T-helper 2 cell (primary cell): Measurements from ENCODE around the gene ZNF154.
"Not testable (repeated sequence)": the region's sequence is repeated elsewhere in the genome, so short reads cannot be mapped to it uniquely, and the experiment has no call there.

Experiments
- DNase-seq, 5 experiments: peaks; one replicate each; pipeline versions ENCODE4 v3.0.0 to v3.0.0-alpha.2; 2012 to 2022
- total RNA-seq, 2 donors: gene quantifications; one replicate each; lab custom pipeline; 2026; lab: John Stamatoyannopoulos, UW

Gene ZNF154
- total RNA-seq: 8.4 to 9.0 reads per million in 2 donors

DNA sequence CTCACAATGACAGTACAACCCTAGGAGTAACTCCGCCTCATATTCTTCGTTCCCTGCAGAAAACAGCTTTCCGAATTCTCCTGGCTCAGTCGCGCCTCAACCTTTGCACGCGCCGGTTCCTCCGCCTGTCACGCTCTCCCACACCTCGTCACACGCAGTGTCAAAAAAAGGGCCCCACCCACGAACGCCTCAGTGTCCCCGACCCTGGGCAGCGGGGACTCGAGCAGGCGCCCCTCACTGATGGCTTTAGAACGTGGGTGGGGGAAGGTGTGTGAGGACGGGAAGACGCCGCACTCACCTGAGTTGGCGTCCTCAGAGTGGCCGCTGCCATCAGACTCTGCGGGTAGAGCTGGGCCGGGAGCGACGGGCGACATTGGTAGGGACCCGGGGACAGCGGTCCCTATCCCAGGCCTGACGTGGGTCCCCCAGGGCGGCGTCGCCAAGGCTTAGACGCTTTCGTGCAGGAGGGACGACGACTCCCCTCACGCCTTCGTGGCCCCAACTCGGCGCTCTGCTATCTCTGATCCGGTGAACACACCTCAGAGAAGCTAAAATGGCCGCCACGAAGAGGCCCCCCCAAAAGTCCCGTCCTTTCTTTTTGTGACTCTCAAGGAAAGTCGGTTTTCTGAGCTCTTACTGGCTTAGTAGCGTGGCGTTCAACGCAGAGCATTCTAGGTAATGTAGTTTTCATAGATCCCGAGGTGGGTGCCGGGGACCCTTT lies at the start of gene ZNF154:
Gene ZNF154, minus strand, starts transcription at position 564 of the 721 bp plus-strand sequence. Its CDS starts 233 bp downstream, at position 331.
- peak in 3 of 5 experiments; percentile 8 to 70 (median 29) for DNase-seq

DNA sequence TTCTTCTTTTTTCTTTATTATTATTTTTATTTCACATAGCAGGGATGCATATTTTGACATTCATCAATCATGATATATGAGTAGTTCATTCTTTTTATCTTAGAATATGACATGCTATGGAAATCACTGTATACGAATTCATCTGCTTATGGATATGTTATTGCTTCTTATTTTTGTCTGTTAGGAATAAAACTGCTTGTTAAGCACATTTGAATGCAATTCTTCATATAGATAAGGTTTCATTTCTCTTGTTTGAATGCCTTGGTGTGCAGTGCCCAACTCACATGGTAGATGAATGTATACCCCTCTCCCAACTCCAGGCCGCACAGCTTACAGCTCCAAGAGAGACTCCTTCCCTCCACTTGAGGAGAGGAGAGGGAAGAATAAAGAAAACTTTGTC lies 48.9 kb upstream of the ZNF154 start:
- DNase-seq: no peak

DNA sequence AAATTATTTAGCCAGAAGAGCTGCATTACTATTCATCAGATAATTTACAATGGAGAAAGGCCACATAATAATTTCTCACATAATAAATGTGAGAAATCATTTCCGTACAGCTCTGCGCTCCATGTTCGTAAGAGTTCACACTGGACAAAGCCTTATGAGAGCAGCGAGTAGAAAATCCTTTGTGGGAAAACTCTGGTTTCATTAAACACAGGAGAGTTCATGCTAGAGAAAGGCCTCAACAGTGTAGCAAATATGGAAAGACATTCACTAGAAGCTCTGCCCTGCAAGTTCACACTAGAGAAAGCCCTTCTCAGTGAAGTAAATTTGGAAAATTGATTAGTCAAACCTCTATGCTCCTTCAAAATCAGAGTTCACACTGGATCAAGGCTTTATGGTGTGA lies 46.0 kb upstream of the ZNF154 start:
- no peak for DNase-seq

DNA sequence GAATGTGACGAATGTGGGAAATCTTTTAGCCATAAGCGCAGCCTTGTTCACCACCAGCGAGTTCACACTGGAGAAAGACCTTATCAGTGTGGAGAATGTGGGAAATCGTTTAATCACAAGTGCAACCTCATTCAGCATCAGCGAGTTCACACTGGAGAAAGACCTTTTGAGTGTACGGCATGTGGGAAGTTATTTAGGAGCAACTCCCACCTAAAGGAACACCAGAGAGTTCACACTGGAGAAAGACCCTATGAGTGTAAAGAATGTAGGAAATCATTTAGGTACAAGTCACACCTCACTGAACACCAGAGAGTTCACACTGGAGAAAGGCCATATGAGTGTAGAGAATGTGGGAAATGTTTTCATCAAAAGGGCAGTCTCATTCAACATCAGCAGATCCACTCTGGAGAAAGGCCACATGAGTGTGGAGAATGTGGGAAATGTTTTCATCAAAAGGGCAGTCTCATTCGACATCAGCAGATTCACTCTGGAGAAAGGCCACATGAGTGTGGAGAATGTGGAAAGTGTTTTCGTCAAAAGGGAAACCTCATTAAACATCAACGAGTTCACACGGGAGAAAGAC lies 45.2 kb upstream of the ZNF154 start:
- no peak for DNase-seq

DNA sequence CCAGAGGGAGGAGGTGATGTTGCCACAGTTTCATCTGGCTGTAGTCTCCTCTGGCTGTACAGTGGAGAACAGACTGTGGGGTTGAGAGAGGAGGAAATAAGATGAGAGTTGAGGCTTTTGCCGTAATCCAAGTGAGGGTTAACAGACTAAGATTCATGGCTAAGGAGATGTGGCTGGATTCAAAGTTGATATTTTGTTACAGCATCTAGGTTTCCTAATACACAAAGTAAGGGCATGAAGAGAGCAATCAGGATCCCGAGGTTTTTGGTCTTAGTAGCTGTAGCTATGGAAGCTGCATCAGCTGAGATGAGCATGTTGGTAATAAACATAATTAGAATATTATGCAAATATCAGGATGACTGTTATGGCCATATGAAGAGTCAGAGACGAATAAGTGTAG lies 39.0 kb upstream of the ZNF154 start:
- DNase-seq: no peak

DNA sequence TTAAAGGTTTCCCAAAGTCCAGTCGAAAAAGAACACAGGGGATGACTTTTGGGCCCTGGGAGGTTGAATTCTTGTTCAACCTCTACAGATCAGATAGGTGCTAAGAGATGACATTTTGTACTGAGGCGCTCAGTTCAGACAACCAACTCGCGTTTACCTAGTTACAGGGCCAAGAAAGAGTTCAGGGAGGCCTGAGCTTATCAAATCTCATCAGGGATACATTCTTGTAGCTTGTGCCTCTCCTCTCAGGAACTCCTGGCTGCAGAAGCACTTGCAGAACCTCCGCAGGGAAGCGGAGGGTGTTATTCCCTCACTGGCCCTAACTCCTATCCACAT lies 38.4 kb upstream of the ZNF154 start:
- no peak for DNase-seq

DNA sequence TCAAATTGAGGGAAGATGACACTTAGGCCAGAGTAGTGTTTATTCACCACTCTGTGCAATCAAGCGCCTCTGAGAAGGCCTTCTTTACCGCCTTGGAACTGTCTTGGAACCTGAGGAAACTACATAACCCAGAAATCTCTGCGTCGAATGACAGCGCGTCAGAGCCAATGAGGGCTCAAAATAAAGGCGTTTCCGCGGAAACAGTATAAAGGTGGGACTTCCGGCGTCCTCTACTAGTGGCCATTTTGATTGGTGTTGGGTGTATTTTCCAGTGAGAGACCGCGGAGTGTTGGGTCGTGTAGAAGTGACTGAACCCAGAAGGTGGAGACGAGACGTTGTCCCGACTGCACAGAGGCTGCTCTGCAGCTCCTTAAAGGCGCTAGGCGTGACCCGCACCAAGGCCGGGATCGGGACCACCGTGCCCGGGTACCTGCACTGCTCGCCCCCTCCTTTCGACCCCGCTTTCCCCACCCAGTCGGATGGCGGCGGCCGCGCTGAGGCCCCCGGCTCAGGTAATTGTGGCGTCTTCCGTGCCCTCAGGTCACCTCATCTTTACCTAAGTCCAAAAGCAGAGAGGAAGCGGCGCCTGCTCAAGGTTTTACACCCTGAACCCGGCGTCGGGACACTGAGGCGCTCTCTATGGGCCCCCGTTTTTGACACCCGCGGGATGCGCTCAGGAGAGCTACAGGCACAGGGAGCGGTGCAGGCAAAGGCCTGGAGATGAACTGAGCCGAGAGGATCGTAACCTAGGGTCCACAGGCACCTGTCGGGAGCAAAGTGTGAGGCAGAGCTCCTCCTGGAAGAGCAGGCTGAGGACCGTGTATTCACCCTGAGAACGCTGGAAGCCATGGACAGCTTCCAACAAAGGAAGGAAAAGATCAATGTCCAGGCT lies 37.8 kb upstream of the ZNF154 start, which contains the start of gene ZNF776:
Gene ZNF776, plus strand, starts transcription at position 236 of the 892 bp plus-strand sequence. Its CDS starts 244 bp downstream, at position 480.
- DNase-seq: peak; percentile 26 to 96 (median 69)

DNA sequence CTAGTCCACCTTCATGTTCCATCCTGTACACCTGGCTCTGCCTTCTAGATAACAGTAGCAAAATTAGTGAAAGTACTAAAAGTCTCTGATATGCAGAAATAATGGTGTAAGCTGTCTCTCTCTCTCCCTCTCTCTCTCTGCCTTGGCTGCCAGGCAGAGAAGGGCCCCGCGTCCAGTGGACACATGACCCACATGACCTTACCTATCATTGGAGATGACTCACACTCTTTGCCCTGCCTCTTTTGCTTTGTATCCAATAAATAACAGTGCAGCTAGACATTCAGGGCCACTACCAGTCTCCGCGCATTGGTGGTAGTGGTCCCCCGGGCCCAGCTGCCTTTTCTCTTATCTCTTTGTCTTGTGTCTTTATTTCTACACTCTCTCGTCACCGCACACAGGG lies 29.8 kb upstream of the ZNF154 start:
- not testable (repeated sequence) for DNase-seq

DNA sequence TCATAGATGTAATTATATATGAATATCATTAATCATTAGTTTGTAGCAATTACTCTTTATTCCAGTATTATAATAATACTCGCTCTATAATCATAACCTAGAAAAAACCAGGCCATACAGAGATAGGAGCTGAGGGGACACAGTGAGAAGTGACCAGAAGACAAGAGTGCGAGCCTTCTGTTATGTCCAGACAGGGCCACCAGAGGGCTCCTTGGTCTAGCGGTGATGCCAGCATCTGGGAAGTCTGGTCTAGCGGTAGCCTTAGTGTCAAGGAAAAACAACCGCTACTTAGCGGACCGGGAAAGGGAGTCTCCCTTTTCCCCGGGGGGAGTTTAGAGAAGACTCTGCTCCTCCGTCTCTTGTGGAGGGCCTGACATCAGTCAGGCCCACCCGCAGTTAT lies 29.3 kb upstream of the ZNF154 start:
- DNase-seq: peak in 1 of 5 experiments; percentile 13

DNA sequence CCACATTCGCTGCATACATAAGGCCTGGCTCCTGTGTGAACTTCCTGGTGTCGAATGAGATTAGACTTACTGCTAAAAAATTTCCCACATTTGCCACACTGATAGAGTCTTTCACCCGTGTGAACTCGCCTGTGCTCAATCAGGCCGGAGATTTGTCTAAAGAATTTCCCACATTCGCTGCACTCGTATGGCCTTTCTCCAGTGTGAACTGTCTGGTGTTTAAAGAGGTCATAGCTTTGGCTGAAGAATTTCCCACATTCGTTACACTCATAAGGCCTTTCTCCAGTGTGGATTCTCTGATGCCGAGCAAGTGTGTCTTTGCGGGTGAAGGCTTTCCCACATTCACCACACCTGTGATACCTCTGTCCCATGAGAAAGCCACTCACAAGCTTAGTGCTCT lies 11.9 kb upstream of the ZNF154 start:
- peak in 1 of 5 experiments; percentile 27 for DNase-seq

DNA sequence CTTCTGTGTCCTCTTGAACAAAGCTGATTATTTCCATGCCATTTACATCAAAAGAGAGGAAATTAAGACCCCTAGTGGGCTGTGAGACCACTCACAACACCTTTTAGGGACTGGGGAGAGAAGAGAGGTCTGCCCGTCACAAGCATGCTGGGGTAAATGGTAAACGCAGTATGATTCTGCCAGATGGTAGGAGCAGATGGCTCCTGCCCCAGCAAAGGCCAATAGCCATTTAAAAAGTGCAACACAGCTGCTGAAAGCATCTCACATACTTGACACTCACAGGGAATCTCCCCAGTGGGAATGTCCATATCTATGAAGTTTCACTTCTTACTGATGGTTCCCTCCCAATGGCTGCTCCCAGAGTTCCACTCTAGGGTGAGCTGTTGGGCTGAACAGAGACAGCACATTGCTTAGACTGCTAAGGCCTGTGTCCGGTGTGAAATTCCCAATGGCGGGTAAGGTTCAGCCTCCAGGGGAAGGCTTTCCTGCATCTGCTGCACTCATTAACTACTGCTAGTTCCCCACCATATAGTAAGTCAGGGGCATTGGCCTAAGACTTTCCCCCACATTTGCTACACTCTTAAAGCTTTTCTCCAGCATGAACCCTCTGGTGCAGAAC lies 11.0 kb upstream of the ZNF154 start:
- no peak for DNase-seq

DNA sequence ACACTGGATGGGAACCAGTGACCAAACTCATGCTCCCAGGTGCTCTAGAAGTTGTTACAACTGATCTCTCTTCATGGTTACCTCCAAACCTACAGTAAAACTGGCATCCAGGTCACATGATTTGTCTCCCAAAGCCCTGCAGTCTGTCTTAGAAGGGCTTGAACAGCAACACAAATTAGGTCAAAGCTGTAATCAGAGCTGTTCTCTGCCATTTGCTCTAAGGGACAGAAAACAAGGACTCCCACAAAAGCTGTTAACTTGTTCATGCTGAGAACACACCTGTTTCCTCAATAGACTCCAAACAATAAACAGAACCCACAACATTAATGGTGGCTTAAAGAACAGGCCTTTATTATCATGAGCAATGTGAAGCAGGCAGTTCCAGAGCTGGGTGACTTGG lies 10.4 kb upstream of the ZNF154 start:
- DNase-seq: no peak

DNA sequence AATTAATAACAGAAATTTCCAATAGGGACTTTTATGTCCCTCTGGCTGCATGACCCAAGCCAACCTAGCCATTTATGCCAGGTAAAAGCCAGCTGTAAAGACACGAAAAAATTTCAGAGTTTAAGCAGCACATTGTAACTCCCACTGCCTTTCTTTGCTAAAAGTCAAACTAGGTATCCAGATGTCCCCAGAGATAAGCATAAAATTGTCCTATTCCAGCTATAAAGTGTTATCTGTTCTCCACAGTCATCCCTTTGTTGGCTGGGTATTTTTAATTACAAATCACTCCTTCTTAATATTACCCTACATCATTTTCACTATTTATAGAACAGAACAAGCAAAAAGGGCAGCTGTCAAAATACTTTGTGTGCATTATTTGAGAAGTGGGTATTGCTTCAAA lies 3.2 kb upstream of the ZNF154 start:
- no peak for DNase-seq

DNA sequence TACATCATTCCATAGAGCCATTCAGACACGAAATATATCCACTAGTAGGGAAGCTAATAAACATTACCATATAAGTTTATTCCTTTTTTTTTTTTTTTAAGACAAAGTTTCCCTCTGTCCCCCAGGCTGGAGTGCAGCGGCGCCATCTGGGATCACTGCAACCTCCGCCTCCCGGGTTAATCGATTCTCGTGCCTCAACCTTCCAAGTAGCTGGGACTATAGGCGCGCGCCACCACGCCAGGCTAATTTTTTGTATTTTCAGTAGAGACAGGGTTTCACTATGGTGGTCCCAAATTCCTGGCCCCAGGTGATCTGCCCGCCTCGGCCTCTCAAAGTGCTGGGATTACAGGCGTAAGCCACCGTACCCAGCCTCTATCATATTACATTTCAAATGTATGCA lies 612 bp upstream of the ZNF154 start:
- no peak for DNase-seq

DNA sequence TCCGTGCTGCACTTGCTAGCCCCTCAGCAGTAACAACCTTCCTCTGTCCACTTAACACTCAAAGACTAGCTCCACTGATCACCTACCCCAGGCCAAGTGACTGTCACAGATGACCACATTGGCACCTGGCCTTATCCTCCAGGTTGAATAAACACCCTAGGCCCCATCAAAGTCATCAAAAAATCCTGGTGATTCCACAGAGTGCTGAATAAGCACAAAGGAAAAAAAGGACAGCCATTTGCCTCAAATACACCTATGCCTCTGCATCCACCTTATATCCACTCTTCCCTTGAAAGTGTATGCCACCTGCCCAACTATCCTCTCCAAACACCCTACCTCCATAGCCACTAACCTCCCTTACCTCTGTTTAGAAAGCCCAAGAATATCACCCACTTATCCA lies 2.7 kb downstream of the ZNF154 start:
- DNase-seq: no peak

DNA sequence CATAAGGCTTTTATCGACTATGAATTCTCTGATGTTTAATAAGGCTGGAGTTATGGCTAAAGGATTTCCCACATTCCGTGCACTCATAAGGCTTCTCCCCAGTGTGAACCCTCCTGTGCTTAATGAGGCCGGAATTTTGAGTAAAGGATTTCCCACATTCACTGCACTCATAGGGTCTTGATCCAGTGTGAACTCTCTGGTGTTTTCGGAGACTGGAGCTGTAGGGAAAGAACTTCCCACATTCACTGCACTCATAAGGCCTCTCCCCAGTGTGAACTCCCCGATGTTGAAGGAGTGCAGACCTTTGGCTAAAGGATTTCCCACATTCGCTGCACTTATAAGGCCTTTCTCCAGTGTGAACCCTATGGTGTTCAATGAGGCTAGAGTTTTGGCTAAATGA lies 7.4 kb downstream of the ZNF154 start:
- DNase-seq: no peak

DNA sequence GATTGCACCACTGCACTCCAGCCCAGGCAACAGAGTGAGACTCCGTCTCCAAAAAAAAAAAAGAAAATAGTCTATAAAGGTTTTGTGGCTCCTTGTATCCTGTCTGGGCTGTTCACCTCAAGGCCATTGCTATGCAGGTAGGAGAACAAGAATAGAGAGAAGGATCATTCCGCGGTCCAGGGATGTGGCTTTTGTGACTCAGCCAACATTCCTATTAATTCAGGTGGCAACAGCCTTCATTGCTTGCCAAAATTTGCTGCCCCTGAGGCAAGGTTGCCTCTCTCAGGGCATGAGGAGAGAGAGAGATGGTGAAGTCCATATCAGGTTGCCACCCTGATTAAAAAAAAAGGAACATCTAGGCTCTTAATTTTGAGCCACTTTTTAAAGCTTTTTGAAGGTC lies 19.3 kb downstream of the ZNF154 start:
- DNase-seq: no peak

DNA sequence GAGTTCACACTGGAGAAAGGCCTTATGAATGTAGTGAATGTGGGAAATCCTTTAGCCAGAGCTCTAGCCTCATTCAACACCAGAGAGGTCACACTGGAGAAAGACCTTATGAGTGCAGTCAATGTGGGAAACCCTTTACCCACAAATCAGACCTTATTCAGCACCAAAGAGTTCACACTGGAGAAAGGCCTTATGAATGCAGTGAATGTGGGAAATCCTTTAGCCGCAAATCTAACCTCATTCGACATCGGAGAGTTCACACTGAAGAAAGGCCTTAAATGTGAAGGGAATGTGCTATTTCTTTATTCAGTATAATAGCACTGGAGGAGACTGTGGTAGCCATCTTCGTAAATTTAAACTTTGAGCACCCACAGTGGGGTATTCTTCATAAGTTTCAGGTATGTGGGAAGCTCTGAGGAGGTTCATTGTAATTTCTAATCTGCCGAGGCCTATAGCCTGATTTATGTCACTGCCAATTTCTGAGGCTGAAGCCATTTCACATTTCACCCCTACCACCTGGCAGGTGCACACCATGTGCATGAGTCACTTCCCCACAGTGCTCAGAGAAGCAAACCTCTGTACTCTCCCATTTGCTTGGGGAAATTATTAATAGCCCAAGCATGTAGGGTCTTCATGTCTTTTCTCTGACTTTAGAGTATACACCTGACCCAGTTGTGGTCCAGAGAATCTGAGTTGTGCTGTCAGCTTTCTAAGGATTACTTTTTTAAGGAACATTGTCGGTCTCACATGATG lies 20.8 kb downstream of the ZNF154 start:
- peak in 1 of 5 experiments; percentile 15 for DNase-seq

DNA sequence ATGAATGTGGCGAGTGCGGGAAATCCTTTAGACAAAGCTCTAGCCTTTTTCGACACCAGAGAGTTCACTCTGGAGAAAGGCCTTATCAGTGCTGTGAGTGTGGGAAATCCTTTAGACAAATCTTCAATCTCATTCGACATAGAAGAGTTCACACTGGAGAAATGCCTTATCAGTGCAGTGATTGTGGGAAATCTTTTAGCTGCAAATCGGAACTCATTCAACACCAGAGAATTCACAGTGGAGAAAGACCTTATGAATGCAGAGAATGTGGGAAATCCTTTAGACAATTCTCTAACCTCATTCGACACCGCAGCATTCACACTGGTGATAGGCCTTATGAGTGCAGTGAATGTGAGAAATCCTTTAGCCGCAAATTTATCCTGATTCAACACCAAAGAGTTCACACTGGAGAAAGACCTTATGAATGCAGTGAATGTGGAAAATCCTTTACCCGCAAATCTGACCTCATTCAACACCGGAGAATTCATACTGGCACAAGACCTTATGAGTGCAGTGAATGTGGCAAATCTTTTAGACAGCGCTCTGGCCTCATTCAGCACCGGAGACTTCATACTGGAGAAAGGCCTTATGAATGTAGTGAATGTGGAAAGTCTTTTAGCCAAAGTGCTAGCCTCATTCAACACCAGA lies 21.5 kb downstream of the ZNF154 start:
- DNase-seq: no peak

DNA sequence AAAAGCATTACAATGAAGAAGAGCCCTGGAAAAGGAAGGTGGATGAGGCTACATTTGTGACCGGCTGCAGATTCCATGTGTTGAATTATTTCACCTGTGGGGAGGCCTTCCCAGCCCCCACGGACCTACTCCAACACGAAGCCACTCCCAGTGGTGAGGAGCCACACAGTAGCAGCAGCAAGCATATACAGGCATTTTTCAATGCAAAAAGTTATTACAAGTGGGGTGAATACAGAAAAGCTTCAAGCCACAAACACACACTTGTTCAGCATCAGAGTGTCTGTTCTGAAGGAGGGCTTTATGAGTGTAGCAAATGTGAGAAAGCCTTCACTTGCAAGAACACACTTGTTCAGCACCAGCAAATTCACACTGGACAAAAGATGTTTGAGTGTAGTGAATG lies 22.3 kb downstream of the ZNF154 start:
- DNase-seq: no peak

DNA sequence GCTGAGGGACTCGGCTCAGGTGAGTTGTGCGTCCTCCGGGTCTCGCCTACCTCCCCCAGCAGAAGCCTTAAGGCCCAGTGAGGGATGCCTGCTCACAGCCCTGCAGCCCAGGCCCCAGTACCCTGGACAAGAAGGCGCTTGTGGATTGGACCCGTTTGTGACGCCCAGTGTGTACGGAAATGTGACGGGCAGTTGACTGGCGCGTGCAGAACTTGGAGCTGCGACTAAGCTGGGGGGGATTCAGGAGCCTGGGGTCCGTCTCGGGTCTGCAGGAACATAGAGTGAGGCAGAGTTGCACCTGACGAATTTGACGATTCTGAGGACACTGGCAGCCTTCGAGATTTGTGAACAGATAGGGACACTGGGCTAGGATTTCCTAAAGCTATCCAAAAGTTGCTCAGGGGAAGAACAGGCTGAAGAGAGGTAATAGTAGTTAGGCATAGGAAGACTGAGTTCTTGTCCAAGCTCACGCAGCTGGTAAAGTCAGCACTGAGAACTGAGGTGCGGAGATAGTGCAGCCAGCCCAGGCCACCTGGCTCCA lies 26.7 kb downstream of the ZNF154 start:
- no peak for DNase-seq
